ENCODE measurements around the gene POGLUT3. TPM values are rescaled to one million over a fixed set of nuclear protein-coding genes. Genes with fewer than 3 reads are reported as not detected.

Gene POGLUT3
- total RNA-seq, 4 donors from 2014 or later, result 17.7 to 36.4 (median 22.1) TPM

DNA sequence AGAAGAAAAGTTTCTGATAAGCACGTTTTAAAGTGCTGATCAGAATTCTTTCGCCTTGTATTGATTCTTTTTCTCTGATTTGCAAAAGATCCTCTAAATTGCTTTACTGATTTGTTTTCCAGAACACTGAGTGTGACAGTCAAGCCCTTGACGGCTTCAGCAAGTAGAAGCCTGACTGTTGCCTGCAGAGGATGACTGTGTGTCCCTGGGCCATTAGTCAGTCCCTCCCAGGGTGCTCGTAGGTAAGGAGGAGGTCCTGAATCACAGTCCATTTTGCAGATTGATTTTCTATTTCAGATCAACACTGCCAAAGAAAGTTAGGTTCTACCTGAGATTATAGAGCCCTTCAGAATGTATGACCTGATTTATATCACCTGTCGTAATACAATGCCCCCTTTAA lies 38.6 kb upstream of the POGLUT3 start:
- TF ChIP-seq CTCF (IDR thresholded peaks at IDR 0.05), result no peak
- no peak for ATAC-seq (ENCODE audit: low FRiP score)
- DNase-seq (ENCODE audit: low spot score), result no peak

- ATAC-seq (ENCODE audit: low FRiP score) (no peak), DNase-seq (ENCODE audit: low spot score) (no peak)
- TF ChIP-seq CTCF (IDR thresholded peaks at IDR 0.05), result no peak
These were observed 37.3 kb upstream of the POGLUT3 start for GRCh38 chr11:108535384-108535955.

GRCh38 chr11:108534274-108534882 lies 36.2 kb upstream of the POGLUT3 start:
- ATAC-seq (ENCODE audit: low FRiP score) (no peak), DNase-seq (ENCODE audit: low spot score) (no peak)
- TF ChIP-seq CTCF (IDR thresholded peaks at IDR 0.05), result no peak

GRCh38 chr11:108530426-108530825 lies 32.2 kb upstream of the POGLUT3 start:
- ATAC-seq (ENCODE audit: low FRiP score), result no peak
- DNase-seq (ENCODE audit: low spot score), result no peak

GRCh38 chr11:108527382-108527781 lies 29.2 kb upstream of the POGLUT3 start:
- ATAC-seq (ENCODE audit: low FRiP score) (no peak), DNase-seq (ENCODE audit: low spot score) (no peak)
- no peak for TF ChIP-seq CTCF (IDR thresholded peaks at IDR 0.05)

More at GRCh38 chr11:108530426-108530825, 32.2 kb upstream of the POGLUT3 start:
- TF ChIP-seq CTCF (IDR thresholded peaks at IDR 0.05), result no peak

DNA sequence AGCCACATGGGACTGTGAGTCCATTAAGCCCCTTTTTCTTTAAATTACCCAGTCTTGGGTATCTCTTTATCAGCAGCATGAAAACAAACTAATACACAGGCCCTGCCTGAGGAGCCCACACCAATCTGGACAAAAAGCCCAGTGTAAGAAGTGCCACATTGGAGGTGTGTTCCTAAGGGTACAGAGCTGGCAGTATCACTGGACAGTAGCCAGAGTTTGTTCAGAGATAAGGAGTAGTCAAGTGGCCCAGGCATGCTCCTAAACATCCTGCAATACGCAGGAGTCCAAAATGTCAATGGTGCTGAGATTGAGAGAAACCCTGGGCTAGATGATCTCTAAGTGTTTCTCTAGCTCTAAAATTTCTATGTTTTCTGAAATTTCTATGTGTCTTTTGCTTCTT lies 27.0 kb upstream of the POGLUT3 start:
- TF ChIP-seq CTCF (IDR thresholded peaks at IDR 0.05), result no peak
- no peak for DNase-seq (ENCODE audit: low spot score)
- no peak for ATAC-seq (ENCODE audit: low FRiP score)

DNA sequence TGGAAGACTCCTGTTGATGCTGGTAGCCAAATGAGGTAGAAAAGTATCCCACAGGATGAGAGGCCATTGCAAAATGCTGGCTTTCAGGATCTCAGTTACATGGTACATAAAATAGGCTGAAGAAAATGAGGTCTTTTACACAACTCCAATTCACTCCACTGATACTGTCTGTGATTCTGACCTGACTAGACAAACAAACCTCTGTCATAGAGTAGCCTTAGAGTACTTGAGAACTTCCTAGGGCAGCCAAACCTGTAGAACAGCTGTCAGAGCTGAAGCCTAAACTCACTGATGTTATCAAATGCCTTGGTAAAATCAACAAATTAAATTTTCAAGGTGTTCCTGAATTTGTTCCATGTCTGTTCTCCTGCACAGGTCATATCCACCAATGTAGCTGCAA lies 26.2 kb upstream of the POGLUT3 start:
- DNase-seq (ENCODE audit: low spot score) (no peak), ATAC-seq (ENCODE audit: low FRiP score) (no peak)
- no peak for TF ChIP-seq CTCF (IDR thresholded peaks at IDR 0.05)

Measured in omental fat pad (tissue), 4 donors.